CD4-positive, alpha-beta T cell treated with Interleukin-15 for 4 hours (primary cell): ENCODE results near the gene ABL1.
A peak's percentile ranks its signal among the peaks of the same experiment; 100 is the strongest.
"Not testable (repeated sequence)": the region's sequence is repeated elsewhere in the genome, so short reads cannot be mapped to it uniquely, and the experiment has no call there.

Source experiments
- DNase-seq: peaks from one replicate; pipeline ENCODE4 v3.0.0-alpha.2; 2020; ENCODE audit warnings: low spot score

Gene ABL1

GRCh38 chr9:130834371-130835336, at the start of gene ABL1:
TSS of gene ABL1 (plus strand) at chr9:130835254. CDS start at chr9:130835447, 193 bp downstream.
- peak; percentile 48 for DNase-seq

- no peak for DNase-seq
Measured at GRCh38 chr9:130785940-130786508, 49.0 kb upstream of the ABL1 start.

- no peak for DNase-seq
Measured at GRCh38 chr9:130786526-130786925, 48.5 kb upstream of the ABL1 start.

DNA sequence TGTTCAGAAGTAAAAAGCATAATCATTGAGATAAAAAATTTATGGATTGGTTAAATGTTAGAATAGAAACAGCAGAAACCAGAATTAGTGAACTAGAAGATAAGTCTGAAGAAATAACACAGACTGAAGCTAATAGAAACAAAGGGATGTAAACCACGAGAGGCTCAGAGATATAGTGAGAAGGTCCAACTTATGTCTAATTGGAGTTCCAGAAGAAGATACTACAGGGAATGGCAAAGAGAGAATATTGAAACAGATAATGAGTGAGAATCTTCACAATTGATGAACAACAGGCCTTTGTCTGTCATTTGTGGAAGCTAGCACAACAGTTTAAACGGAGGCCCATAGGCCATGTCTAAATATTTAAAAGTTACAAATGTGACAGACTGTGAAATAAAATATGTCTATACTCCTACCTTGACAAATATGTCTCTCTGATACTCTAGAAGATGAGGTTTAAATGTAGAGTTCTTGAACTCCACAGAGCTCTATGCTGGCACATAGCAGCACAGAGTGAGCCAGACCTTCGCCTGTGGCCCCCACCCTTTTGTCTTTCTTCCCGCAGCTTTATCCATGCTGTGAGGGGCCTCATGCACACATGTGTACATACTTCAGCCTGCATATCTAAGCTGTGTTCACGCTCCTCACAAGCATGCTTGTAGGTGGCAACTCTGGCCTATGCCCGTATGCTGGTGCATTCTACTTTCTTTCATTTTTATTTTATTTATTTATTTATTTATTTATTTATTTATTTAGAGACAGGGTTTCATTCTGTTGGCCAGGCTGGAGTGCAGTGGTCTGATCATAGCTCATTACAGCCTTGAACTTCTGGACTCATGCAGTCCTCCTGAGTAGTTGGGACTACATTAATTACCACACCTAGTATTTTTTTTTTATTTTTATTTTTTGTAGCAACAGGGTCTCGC, 45.0 kb upstream of the ABL1 start:
- no peak for DNase-seq

DNA sequence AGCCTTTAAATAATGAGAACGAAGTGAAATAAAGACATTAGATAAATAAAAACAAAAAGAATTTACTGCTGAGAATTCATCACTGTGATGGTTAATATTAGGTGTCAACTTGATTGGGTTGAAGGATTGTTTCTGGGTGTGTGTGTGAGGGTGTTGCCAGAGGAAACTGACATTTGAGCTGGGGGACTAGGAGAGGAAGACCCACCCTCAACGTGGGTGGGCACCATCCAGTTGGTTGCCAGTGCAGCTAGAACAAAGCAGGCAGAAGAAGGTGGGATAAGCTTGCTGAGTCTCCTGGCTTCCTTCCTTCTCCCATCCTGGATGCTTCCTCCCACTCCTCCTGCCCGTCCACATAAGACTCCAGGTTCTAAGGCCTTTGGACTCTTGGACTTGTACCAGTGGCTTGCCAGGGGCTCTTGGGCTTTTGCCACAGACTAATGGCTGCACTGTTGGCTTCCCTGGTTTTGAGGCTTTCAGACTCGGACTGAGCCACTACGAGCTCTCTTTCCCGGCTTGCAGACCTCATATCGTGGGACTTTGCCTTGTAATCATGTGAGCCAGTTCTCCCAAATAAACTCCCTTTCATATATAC, 43.7 kb upstream of the ABL1 start:
- no peak for DNase-seq

DNA sequence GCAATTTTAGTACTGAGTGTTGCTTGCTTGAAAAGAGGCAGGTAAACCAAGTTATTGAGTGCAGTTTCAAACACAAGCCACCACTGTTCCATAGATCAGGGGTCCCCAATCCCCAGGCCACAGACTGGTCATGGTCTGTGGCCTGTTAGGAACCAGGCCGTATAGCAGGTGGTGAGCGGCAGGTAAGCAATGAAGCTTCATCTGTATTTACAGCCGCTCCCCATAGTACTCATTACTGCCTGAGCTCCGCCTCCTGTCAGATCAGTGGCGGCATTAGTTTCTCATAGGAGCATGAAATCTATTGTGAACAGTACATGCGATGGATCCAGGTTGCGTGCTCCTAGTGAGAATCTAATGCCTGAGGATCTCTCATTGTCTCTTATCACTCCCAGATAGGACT, 41.5 kb upstream of the ABL1 start:
- DNase-seq = no peak

DNA sequence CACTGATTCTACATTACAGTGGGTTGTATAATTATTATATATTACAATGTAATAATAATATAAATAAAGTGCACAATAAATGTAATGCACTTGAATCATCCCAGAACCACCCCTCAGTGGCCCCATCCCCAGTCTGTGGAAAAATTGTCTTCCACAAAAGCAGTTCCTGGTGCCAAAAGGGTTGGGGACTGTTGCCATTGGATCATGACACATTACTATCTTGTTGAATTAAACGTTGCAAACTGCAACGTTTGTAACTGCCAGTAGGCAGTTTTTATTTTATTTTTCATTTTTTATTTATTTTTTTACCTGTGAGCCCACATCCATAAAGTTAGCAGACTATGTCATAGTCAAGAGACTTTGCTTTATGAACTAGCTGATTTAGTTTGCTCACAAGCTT, 41.0 kb upstream of the ABL1 start:
- DNase-seq = not testable (repeated sequence)

DNA sequence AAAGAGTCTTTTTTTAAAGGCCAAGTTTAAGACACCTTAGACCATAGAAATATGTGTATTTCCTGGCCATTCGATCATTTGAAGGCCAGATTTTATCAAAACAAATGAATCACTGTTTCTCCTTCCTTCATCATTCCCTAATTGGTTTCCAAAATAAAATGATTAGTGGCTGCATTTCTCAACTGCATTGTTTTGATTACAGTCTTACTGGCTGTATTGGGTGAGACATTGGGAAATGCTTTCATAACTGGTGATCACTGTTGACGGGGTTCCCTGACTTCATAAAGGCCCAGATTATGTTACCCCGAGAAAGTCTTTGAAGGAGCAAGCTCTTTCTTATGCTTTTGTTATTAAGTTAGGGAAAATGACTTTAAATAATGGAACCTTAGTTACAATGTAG, 40.6 kb upstream of the ABL1 start:
- not testable (repeated sequence) for DNase-seq

- no peak for DNase-seq
Measured at GRCh38 chr9:130794923-130795495, 40.0 kb upstream of the ABL1 start.

DNA sequence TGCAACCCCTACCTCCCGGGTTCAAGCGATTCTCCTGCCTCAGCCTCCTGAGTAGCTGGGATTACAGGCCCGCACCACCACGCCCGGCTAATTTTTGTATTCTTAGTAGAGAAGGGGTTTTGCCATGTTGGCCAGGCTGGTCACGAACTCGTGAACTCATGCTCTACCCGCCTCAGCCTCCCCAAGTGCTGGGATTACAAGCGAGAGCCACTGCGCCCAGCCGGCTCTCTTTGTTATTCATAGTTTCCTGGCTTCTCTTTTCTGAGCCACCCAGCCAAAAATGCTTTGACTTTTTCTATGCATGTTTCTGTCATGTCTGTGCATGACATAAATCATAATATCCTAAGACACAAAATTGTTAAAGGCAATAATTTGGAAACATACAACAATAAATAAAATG, 31.9 kb upstream of the ABL1 start:
- DNase-seq = not testable (repeated sequence)

DNA sequence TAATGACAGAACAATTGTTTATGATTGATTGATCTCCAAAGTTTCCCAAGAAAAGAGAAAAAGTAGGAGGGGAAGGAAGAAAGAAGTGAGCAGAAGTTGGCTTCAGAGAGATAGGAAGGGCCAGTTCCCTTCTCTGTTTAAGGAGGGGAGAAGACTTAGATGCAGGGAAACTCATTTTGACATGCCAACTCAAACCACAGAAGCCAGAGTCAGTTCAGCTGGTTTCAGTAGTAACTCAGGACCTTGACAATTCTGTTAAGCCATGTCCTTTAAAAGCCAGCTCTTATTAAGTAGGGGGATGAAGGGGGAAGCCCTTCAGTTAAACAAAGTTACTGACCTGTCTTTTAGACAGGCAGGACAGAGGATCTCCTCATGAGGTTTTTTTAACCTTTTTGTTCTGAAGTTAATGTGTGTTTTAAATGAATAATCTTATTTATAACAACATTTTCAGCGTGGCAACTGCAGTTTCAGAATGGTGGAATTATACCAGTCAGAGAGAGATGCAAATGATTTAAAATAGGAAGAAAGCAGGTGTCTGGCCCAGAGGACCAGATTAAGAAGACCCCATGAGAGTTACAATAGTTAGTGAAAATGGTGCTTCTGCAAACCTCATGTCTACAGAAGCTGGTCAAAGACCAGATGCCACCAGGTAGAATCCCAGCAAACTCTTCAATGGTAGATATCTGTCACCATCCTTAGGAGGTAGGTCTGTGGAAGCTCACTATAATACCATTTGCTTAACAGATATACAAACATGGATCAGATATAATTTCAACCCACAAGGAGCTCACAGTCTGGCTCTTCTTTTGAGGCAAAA, 29.3 kb upstream of the ABL1 start:
- no peak for DNase-seq

GRCh38 chr9:130806327-130806716, 28.7 kb upstream of the ABL1 start:
- no peak for DNase-seq

GRCh38 chr9:130810609-130811136, 24.4 kb upstream of the ABL1 start:
- no peak for DNase-seq

DNA sequence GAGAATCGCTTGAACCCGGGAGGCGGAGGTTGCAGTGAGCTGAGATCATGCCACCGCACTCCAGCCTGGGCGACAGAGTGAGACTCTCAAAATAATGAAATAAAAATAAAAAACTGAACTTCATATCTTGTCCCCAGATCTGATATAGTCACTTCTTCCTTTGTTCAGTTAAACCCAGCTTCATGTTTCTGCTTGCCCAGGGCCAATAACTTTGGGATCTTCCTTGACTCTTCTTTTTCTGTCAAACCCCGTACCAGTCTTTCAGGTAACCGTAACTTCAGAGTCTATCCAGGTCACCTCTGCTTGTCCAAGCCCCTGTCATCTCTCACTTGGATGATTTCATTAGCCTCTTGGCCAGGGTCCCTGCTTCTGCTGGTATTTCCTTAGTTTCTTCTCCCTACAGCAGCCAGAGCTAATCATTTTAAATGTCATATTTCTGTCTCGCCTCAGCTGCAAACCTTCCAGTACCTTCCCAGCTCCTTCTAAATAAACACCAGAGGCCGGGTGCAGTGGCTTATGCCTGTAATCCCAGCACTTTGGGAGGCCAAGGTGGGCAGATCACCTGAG, 19.7 kb upstream of the ABL1 start:
- DNase-seq = no peak

DNA sequence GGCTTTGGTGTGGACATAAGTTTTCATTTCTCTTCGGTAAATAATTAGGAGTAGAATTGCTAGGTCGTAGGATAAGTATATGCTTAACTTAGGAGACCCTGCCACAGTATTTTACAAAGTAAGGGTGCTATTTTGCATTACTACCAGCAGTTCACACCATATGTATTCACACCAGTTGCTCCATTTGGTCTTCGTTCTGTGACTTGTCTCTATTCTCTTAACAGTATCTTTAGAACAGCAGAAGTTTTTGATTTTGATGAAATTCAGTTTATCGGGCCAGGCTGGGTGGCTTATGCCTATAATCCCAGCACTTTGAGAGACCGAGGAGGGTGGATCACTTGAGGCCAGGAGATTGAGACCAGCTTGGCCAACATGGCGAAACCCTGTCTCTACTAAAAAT, 17.1 kb upstream of the ABL1 start:
- no peak for DNase-seq

DNA sequence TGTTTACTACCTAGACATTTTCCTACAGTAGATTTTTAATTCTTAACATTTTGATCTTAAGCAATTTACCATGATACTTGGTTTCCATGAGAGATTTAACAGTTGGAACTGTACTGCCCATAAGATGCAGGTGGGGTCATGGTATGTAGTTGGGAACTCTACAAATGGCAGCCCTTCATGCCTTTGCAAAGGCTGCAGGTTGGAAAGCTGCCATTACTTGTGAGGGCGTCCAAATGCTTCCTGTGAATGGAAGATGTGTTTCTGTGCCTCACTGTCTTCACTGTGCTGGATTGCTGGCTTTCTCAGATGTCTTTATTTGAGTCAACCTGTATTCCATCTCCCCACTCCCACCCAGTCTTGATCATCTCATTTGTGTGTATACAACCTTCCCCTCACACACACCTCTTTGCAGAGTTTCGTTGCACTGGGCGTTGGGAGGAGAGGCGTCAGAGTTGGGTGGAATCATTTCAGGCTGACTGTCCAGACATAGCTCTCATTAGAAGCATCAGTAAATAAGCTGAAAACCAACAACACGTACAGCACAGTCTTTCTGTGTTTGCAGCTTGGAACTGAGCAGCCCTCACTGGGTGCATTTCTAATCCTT, 14.8 kb upstream of the ABL1 start:
- DNase-seq = no peak

- DNase-seq = no peak
Measured at GRCh38 chr9:130823435-130823834, 11.6 kb upstream of the ABL1 start.

GRCh38 chr9:130824079-130824478, 11.0 kb upstream of the ABL1 start:
- DNase-seq = no peak

DNA sequence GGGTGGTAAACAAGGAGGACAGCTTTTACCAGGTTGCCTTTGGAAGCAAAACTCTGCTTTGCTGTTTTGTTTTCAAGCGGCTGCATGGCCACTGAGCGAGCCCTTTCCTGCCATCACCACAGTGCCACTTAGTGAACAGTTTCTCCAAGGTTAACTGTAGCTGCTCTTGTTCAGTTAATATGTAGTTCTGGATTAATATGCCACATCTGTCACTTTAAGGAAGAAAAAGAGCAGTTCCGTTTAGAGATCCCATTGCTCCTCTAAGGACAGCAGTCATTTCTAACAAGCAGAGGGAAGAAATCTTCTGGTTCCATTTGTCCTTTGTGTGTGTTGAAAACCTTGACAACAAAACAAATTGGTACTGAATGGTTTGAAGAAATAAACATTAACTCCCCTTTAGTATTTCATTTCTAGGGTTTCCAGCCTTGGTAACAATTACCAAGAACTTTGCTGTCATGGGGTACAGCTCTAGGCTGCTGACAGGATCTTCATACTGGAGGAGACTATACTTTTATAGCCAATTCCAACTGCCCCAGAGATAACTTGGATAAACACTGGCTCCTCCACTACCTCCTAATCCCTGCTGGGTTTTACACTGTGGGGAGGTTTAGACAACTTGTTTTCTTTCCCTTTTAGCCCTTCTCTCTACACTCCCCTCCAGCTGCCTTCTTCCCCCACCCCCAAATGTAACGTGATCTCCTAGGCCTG, 10.3 kb upstream of the ABL1 start:
- DNase-seq = no peak
